T-helper 2 cell (primary cell): ENCODE results near the gene MTHFSD.
"Not testable (repeated sequence)": the region's sequence is repeated elsewhere in the genome, so short reads cannot be mapped to it uniquely, and the experiment has no call there.

Source experiments
- DNase-seq, 5 experiments: peaks; one replicate each; pipeline versions ENCODE4 v3.0.0 to v3.0.0-alpha.2; 2012 to 2022
- total RNA-seq, 2 donors: gene quantifications; one replicate each; lab custom pipeline; 2026; lab: John Stamatoyannopoulos, UW

MTHFSD gene, protein sequence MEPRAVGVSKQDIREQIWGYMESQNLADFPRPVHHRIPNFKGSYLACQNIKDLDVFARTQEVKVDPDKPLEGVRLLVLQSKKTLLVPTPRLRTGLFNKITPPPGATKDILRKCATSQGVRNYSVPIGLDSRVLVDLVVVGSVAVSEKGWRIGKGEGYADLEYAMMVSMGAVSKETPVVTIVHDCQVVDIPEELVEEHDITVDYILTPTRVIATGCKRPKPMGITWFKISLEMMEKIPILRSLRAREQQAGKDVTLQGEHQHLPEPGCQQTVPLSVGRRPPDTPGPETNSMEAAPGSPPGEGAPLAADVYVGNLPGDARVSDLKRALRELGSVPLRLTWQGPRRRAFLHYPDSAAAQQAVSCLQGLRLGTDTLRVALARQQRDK
- total RNA-seq: 7.8 to 16.3 reads per million in 2 donors

DNA sequence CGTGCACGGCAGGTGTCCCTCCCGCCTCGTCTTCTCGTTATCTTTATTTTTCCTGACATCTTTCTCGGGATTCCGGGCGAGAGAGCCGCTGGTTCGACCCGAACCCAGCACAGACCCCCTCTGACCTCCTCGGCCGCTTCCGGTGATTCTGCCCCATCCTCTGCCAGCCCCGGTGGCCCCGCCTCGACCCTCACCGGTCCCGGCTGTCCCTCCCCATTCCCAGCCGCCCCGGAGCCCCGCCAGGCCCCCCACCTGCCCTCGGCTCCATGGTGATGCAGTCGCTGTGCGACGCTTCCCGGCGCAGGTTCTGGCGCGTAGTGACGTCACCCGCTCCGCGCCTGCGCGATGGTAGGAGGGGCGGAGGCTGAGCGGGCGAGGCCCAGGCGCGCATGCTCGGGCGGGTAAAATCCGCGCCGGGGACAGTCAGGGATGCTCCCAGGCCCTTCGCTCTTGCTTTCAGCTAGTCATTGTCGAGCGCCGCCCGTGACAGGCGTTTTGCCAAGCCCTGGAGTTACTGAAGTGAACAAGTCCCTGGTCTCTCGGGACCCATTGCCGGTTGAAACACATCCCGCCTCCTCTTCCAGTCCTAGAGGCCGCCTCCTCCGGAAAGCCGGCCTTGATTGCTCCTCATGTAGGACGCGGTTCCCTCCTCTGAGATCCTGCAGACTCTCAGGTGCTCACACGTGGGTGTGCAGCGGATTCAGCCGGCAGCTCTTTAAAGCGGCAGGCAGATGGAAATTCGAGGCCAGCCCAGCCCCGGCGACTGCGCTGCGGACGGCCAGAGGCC, at the start of gene MTHFSD:
MTHFSD (minus strand) TSS at position 319 of the 787 bp plus-strand sequence; CDS start at position 268, 51 bp downstream.
- DNase-seq: peak; percentile 91 to 93 (median 93)

DNA sequence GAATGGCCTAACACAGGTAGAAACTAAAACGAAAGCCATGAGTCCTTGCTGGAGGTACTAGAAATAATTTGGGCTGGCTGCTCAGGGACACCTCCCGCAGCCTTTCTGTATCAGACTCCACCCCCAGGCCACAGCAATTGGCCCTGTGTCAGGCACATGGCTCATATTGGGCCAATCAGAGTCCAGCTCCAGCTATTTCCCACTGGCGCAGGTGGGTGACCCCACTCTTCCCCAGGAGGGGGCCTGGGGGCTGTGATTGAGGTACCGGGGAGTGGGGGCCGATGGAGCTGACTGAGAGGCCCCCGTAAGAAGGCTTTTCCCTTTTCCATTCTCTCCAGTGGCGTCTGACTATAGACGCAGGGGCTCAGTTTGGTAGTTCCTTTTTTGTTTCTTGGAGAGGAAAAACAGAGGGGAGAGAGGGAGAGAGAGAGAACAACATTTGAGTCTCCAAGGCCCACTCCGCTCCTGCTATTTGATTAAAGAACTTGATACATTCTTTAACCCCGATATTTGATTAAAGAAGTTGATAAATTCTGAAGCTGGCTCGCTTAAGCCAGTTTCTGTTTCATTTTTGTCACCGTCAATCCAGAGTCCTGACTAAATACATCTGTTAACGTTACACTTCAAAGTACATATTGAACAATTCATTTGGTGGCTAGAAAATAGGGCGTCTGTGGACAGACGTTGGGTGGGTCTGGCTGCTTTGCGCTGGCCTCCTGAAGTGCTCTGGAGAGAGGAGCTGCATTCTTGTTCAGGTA, 49.6 kb upstream of the MTHFSD start:
- DNase-seq: peak in 4 of 5 experiments; percentile 3 to 66 (median 34)

DNA sequence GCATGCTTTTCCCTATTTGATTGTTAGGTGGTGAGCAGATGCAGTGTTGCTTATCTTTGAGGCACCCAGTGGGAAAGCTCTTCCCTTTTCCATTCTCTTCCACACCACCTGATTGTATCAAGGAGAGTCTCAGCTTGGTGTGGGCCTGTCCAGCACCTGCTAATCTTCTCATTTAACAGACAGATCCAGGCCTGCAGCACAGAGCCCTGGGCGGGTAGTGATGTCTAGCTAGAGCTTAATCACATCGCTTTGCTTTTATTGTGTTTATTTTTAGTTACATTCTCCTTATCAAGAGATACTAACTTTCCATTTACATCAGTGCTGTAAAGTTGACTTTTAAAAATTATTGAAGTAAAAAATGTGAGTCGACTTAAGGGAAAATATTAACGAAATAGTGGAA, 47.5 kb upstream of the MTHFSD start:
- no peak for DNase-seq

DNA sequence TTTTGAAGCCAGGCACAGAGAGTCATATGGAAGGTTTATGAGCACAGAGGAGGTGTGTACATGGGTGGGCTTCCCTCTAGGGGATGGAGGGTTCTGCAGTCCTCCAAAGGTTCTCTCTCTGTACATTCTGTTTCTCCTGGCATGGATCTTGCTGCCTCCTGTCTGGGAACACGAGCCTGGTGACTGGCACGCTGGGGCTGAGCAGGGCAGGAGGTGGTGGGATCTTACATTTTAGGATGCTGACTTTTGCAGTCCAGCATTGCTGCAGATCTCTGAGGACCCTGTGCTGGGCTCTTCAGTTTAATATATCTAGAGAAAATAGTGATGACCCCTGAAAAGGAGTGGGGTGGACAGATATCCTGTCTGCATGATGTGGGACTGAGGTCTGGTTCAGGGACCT, 46.3 kb upstream of the MTHFSD start:
- no peak for DNase-seq

DNA sequence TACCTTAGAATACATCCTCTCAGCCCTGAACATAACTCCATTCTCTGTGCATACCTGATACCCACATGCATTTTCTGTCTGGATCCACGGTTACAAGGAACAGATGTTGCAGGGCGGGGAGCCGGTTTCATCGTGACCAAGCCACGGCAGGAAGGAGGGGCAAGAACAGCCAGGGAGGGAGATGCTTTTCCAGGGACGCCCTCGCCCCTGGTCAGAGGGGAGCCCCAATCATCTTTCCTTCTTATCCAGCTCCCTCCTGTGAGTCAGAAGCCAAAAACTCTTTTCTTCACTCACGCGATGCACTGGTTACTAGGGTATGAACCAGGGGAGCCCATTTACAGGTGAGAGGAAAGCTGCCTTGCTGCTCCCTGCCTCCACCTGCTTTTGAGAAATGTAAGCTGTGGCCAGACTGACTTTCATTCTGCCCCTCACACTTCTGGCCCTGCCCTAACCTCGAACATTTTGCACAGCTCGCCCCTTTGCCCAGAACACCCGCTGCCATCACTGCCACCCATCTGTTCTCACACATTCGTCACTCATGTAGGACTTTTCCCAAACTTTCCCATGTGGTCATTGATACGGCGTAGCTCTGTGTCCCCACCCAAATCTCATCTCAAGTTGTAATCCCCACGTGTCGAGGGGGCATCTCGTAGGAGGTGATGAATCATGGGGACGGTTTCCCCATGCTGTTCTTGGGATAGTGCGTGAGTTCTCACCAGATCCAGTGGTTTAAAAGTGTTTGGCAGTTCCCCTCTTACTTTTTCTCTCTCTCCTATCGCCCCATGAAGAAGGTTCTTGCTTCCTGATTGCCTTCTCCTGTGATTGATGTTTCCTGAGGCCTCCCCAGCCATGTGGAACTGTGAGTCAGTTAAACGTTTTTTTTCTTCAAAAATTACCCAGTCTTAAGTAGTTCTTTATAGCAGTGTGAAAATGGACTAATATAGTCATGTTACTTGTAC, 43.9 kb upstream of the MTHFSD start:
- no peak for DNase-seq

DNA sequence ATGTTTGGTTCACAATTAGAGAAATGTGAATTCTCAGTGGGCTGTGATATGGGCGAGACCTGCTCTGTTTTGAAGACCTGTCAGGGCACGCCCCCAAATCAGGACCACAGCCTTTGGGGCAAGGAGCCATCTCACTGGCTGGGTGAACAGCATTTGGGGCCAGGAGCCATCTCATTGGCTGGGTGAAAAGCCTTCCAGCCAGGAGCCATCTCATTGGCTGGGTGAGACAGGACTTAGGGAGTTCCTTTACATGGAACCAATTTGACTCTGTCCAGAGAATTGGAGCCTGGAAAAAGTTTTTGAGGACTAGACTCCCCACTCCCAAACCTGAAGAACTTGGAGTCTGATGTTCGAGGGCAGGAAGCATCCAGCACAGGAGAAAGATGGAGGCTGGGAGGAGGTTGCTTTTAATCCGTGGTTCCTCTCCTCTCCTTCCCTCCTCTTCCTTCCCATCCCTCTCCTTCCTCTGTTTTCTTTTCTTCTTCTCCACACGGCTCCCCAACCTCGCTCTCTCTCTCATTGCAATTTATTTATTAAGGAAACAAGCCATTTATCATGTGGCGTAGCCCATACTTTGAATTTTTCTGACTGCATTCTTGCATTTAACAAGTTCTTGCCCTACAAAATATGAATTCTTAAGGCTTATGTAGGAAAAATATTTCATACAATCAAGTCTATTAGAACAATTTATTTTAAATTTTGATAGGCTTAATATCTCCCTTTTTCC, 43.0 kb upstream of the MTHFSD start:
- no peak for DNase-seq

DNA sequence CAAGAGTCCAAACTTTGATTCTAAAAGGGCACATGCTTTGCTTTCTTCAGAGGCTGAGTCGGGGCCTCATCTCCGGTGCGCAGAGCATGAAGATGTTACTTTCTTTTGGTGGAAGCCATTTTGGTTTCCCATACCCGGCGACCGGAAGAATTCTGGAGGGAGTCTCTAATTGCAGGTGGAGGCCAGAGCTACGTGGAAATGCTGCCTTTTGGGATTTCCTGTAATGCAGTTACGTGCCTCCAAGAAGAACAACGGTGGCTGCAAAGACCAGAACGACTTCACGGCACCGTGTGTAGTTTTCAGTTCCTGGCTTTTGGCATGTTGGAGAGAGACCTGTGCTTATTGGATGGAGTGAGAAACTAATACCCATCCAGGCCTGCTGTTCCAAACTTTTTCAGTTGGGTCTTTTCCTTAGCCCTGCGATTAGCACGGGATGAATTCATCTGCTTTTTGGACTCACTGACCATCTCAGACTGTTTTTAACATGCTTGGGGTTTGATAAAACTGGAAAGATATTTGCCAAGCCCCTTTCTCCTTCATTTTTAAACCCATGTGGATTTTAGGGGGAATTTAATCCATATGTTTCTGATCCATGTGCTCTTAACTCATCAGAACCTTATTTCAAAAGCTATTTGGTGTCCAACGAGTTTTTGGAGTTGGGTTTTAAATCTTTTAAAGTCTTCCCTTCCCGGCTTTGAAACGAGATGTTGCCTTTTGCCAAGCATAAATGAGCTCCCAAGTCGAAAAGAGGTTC, 42.3 kb upstream of the MTHFSD start:
- DNase-seq: no peak

DNA sequence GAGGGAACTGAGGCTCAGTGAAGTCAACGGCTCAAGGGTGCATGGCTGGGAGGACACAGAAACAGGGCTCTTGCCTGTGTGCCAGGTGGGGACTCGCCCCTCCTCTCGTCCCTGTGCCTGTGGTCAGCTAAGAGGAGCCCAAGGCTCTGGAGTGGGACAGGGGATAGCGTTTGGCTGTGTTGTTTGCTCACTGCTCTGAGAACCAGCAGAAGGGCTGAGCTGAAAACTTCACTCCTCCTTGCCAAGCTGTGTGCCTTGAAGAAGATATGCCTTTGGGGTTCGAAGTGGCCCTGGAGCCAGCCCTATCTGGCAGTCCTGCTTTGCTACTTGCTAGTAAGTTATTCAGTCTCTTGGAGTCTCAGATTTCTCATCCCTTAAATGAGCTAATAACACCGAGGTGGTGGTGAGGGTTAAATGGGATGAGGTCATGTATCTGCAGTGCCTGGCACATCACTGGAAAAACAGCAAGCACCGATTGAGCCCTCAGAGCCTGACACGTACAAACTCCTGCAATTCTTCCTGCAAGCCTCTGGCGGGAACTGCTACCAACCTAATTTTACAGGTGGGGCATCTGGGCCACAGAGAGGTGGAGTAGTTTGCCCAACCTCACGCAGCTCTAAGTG, 41.1 kb upstream of the MTHFSD start:
- no peak for DNase-seq

DNA sequence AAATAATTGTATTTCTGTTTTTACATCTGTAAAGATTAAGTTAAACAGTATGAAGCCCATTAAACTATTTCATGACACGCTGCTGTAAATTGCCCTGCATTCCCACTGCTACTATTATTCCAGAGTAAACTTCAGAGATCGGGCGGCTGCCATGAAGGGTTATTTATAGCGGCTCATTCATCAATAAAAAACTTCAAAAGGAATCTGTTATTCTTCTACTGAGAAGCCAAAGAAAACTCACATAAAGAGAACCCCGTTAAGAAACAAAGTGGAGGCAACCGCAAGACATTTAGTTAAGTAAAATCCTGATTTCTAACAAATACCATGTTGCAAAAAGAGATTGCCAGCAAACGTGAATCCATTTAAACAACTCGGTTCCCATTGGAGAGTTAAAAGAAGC, 39.7 kb upstream of the MTHFSD start:
- DNase-seq: no peak

DNA sequence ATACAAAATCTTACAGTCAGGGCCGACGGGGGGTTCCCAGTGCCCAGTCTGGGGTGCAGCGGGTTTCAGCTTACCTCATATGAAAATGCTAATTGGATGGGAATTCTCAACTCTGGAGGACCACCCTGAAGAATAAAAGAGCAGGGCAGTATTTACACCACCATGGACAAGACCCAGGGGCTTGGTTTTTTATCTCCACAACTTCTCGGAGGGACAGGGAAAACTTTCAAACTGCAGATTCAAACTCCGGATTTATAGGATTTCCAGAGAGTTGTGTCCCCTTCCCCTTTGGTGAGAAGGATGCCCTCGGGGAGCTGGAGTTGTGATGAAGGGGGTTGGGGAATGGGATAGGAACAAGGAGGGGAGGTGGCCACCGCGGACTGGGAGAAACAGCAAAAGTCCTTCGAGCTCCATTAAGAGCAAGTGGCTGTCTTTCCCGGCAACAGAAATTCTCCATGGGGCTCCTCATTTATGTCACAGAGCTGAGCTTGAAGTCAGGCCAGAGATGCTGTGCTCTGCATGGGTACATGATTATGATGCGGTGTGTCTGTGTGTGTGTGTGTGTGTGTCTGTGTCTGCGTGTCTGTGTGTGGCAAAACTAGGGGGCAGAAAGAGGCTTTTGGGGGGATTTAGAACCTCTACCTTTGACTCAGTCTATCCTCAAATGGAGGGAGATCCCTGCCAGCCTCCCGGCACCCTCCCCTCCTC, 39.0 kb upstream of the MTHFSD start:
- DNase-seq: no peak

DNA sequence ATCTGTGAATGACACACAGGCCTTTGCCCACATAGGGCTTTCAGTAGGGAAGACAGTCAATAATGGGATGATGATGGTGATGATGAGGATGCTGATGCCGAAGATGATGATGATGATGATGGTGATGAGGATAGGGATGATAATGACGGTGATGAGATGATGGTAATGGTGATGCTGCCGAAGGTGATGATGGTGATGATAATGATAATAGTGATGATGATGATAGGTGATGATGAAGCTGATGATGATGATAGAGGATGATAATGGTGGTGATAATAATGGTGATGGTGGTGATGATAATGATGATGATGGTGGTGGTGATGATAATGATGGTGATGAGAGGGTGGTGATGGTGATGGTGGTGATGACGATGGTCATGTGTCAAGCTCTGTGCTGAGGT, 36.2 kb upstream of the MTHFSD start:
- DNase-seq: no peak

DNA sequence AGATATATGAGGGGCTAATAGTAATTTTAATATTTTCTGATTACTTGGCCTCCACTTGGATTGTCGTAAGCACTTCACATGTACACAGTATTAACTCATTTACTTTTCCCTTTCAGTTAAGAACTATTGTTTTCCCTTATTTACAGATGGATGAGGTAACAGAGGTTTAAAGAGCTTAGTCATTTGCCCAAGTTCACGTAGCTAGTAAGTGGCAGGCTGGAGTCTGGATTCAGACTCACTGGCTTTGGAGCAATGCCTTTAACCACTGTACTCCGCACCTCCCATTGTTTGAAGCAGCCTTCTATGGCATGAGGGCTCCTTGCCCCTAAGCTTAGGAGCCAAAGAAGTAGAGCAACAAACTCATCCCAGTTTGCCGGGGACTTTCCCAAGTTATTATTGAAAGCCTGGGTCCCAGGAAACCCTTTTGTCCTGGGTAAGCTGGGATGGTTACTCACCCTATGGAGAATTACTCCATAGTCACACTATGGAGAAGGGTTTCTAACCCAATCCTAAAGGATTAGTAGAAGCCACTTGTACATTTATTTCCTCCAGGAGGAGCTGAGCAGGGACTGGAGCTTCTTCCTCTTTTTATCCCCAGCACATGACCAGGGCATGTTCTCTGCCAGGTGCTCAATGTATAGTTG, 35.6 kb upstream of the MTHFSD start:
- no peak for DNase-seq

DNA sequence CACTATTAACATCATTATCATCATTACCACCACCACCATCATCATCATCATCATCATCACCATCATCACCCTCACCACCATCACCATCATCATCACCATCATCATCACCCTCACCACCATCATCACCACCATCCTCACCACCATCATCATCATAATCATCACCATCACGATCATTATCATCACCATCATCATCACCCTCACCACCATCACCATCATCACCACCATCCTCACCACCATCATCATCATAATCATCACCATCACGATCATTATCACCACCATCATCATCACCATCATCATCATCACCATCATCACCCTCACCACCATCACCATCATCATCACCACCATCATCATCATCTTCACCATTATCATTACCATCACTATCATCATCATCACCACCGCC, 32.9 kb upstream of the MTHFSD start:
- not testable (repeated sequence) for DNase-seq

DNA sequence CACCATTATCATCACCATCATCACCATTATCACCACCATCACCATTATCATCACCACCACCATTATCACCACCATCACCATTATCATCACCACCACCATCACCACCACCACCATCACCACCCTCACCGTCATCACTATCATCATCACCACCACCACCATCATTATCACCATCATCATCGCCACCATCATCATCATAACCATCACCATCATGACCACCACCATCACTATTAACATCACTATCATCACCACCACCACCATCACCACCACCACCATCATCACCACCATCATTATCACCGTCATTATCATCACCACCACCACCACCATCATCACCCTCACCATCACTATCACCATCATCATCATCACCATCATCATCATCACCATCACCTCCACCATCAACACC, 32.5 kb upstream of the MTHFSD start:
- DNase-seq: no peak

DNA sequence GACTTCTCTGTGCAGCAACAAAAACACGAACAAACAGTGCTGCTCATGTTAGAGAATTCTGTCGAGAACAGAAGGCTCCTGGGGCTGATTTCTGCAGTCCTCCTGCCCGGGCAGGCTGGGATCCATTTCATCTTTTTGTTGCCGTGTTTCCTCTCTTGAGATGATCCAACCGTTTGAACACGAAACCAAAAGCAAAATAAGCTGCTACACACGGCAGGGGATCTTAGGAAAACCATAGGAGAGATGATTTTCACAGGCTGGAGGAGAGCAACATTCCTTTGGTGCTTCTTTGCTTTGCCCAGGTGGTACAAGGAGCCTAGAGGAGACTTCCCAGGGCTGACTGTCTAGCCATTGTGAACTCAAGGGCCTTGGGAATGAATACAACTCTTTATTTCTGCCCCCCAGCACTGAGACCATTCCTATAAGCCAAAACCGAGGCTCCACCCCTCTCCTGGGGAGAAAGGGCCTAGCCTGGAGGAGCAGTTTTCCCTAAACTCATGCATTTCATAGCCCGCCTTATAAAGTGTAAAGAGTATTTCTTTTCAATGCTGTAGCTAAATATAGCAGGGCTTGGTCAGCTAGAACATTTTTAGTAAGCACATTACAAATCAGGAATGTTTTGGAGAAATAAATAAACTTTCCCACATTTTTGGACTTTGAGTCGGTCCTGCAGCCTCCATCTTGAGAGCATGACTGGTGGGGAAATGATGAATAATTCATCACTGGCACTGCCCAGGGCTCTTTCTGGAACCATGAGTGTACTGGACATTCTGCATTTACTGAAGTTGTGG, 31.0 kb upstream of the MTHFSD start:
- DNase-seq: no peak

DNA sequence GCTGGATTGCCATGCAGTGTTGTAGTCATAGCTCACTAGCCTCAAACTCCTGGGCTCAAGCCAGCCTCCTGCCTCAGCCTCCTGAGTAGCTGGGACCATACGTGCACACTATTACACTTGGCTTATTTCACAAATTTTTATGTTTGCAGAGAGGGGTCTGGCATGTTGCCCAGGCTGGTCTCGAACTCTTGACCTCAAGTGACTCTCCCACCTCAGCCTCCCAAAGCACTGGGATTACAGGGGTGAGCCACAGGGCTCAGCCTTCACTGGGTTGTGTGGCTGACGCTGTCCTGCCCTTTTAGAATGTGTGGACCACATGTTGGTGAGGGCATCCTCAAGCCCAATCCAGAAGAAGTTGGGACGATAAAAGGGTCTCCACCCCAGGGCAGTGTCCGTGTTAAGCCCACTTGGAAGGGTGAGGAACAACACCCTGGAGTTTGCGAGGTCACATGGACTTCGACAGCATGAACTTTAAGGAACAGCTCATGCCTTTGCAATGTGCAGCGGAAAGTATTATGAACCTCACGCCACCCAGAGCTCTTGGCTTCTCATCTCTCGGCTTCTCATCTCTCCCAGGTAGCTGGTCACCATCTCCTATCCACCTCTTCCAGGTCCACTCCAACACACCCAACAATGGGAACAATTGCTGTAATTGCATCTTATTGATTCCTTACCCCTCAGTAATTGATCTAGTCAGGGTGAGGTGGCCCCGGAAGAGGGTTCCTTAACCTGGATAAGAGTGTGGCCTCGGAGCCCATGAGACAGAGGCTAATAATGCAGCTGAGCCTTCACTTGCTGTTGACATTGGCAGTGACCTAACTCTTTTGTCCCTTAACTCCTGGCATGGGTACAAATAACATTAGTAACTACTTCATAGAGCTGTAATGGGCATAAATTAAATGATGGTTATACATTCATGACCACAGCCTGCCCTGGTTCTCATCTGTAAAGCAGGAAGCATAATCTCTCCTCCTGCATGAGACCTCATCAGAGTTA, 30.0 kb upstream of the MTHFSD start:
- no peak for DNase-seq
